HepG2 (cell line): Measurements from ENCODE around the gene ADSS1. TPM values are rescaled to one million over a fixed set of nuclear protein-coding genes. Genes with fewer than 3 reads are reported as not detected.

Experiments used
- ATF4 ChIP-seq, 2 experiments: fragments of 450-650 bp in 1 of 2; sonication (generic) in 1 of 2; formaldehyde crosslinking; IDR thresholded peaks; 2 replicates each; pipeline versions ENCODE4 v1.5.0 to v1.8.0; 2020 to 2022; ENCODE audit warnings: mild to moderate bottlenecking in 1 of 2, missing genetic modification reagents in 1 of 2
- BRD4 ChIP-seq: sonication (generic); formaldehyde crosslinking; IDR thresholded peaks from 2 replicates; pipeline ENCODE4 v1.4.0; 2020; ENCODE audit warnings: missing genetic modification reagents
- FLYWCH1 ChIP-seq: sonication (generic); formaldehyde crosslinking; IDR thresholded peaks from 2 replicates; pipeline ENCODE4 v1.8.1; 2023; ENCODE audit warnings: mild to moderate bottlenecking, missing genetic modification reagents
- FOXM1 ChIP-seq: sonication (generic); formaldehyde crosslinking; IDR thresholded peaks from 2 replicates; pipeline ENCODE4 v1.5.0; 2020; ENCODE audit warnings: missing genetic modification reagents
- GMEB1 ChIP-seq: sonication (generic); formaldehyde crosslinking; IDR thresholded peaks from 2 replicates; pipeline ENCODE4 v1.5.1; 2020; ENCODE audit warnings: missing genetic modification reagents, mild to moderate bottlenecking, borderline replicate concordance
- HNF4A ChIP-seq: sonication (generic); formaldehyde crosslinking; IDR thresholded peaks from 2 replicates; pipeline ENCODE4 v1.4.0; 2020; ENCODE audit warnings: missing genetic modification reagents
- HOXA9 ChIP-seq: sonication (generic); formaldehyde crosslinking; IDR thresholded peaks from 2 replicates; pipeline ENCODE4 v1.8.1; 2022; ENCODE audit warnings: missing genetic modification reagents, mild to moderate bottlenecking, moderate library complexity, borderline replicate concordance
- KAT2B ChIP-seq: fragments of 150-350 bp; IDR thresholded peaks from 2 replicates; pipeline ENCODE4 v1.6.1; 2014; ENCODE audit warnings: low read depth, low read length, borderline replicate concordance
- KLF11 ChIP-seq: IDR thresholded peaks from 2 replicates; pipeline ENCODE4 v1.6.1; 2016; ENCODE audit warnings: missing compliant biosample characterization
- KLF9 ChIP-seq: IDR thresholded peaks from 2 replicates; pipeline ENCODE4 v1.6.1; 2016; ENCODE audit warnings: low read depth
- NPAS2 ChIP-seq: sonication (generic); formaldehyde crosslinking; IDR thresholded peaks from 2 replicates; pipeline ENCODE4 v1.8.0; 2022; ENCODE audit warnings: mild to moderate bottlenecking, missing genetic modification reagents, borderline replicate concordance
- PCBP2 ChIP-seq: fragments of 200-400 bp; formaldehyde crosslinking; optimal IDR thresholded peaks from 2 replicates; pipeline ENCODE3; 2018; ENCODE audit warnings: low read length, low read depth; ENCODE audit not compliant: poor library complexity, severe bottlenecking
- PHF5A ChIP-seq: IDR thresholded peaks from one replicate; pipeline ENCODE4 v1.6.1; 2018; ENCODE audit warnings: low read depth, missing genetic modification reagents; ENCODE audit not compliant: unreplicated experiment
- SP1 ChIP-seq, 2 experiments: fragments of 450-650 bp in 1 of 2; sonication (generic) in 1 of 2; formaldehyde crosslinking in 1 of 2; IDR thresholded peaks; 2 replicates each; pipeline versions ENCODE4 v1.4.0 to v1.6.1; 2016 to 2020; ENCODE audit warnings: missing genetic modification reagents in 1 of 2
- SP5 ChIP-seq: IDR thresholded peaks from 2 replicates; pipeline ENCODE4 v1.6.1; 2016; ENCODE audit warnings: low read depth, borderline replicate concordance
- TSC22D2 ChIP-seq: sonication (generic); formaldehyde crosslinking; IDR thresholded peaks from 2 replicates; pipeline ENCODE4 v1.5.1; 2020; ENCODE audit warnings: missing genetic modification reagents, mild to moderate bottlenecking, borderline replicate concordance
- ZFP90 ChIP-seq: sonication (generic); formaldehyde crosslinking; IDR thresholded peaks from 2 replicates; pipeline ENCODE4 v1.8.0; 2022; ENCODE audit warnings: missing genetic modification reagents, mild to moderate bottlenecking, inconsistent platforms, borderline replicate concordance
- ZFX ChIP-seq: sonication (generic); formaldehyde crosslinking; IDR thresholded peaks from 2 replicates; pipeline ENCODE4 v1.4.0; 2020; ENCODE audit warnings: mild to moderate bottlenecking, low read depth, missing genetic modification reagents, moderate library complexity
- ZNF205 ChIP-seq: IDR thresholded peaks from 2 replicates; pipeline ENCODE4 v1.6.1; 2018; ENCODE audit warnings: missing biosample characterization, missing genetic modification reagents
- ZNF766 ChIP-seq: sonication (generic); formaldehyde crosslinking; IDR thresholded peaks from 2 replicates; pipeline ENCODE4 v1.5.0; 2020; ENCODE audit warnings: missing genetic modification reagents, borderline replicate concordance
- ZSCAN25 ChIP-seq: sonication (generic); formaldehyde crosslinking; IDR thresholded peaks from 2 replicates; pipeline ENCODE4 v1.8.0; 2022; ENCODE audit warnings: mild to moderate bottlenecking, missing genetic modification reagents
- polyA plus RNA-seq, 8 experiments: library from polyadenylated mRNA; depleted of rRNA in 3 of 8; stranded (reverse) in 7 of 8; unstranded in 1 of 8; fragments of >200 nt; fragmentation: Illumina TruSeq in 4 of 8; extraction: Trizol in 4 of 8; gene quantifications; 2 replicates each; pipeline versions ENCODE4 v1.2.1 to v1.2.3, GENCODE V29; 2011 to 2016; ENCODE audit warnings: low read depth in 4 of 8, missing spikeins in 1 of 8, mixed read lengths in 1 of 8; ENCODE audit not compliant: insufficient read depth in 1 of 8
- total RNA-seq, 5 experiments: library from RNA; depleted of rRNA; stranded (reverse); fragments of >200 nt; fragmentation: Illumina TruSeq; extraction: Trizol; gene quantifications; 2 replicates each; pipeline ENCODE4 v1.2.3, GENCODE V29; 2016; ENCODE audit warnings: low read depth in 1 of 5
- TF ChIP-seq, protein P1 (sequence below): sonication (generic); formaldehyde crosslinking; IDR thresholded peaks from 2 replicates; pipeline ENCODE4 v1.4.0; 2020; ENCODE audit warnings: mild to moderate bottlenecking, missing genetic modification reagents, borderline replicate concordance
- TF ChIP-seq, protein P2 (sequence below): sonication (generic); formaldehyde crosslinking; IDR thresholded peaks from 2 replicates; pipeline ENCODE4 v1.8.0; 2022; ENCODE audit warnings: missing genetic modification reagents, mild to moderate bottlenecking, moderate library complexity, borderline replicate concordance

Gene ADSS1
- total and polyA plus RNA-seq, 2 of the 13 experiments (the other 11 are each of a cell fraction or from before 2014, with no cell fraction given) = 1.0 to 36.7 TPM

DNA sequence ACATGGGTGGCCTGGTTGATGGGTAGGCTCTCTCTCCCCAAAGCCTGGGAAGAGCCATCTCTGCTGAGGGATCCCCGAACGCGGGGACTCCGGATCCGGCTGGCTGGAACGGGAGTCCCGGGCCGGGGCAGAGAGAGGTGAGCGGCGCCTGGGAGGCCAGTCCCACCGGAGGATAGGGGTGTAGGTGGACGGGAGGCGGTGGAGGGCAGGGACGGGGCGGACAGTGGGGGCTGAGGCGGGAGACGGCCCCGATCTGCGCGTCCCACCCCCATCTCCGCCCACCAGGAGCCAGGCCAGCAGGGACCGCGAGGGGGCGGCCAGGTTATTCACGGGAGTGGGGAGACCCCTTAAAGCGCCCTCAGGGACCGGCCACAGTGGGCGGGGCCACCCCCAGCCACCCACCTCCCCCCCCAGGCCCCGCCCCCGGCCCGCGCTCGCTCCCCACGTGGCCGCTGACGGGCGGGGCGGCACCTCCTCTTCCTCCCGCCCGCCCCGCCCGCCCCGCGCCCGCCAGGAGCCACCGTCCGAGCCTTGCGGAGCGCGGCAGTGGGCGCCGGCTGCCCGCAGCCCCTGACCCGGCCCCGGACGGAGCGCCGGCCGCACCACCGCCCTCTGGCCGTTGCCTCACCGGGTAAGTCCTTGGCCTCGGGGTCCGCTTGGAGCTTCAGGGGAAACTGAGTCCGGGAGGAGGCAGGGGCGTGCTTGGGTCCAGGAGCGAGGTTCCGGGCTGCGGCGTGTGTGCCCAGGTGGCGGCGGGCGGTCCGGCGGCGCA is 34.7 kb upstream of the ADSS1 start, which contains the start of gene INF2 (continued):
- TF ChIP-seq GMEB1 (CRISPR knock-in tag) (peak; percentile 18; the same call in 1 of the 2 replicates), NPAS2 (CRISPR knock-in tag) (no peak), ZNF205 (CRISPR knock-in tag) (no peak), KLF11 (CRISPR knock-in tag) (0 out of 2 replicates have a peak, but pooled peaks have one; percentile 6), KLF9 (CRISPR knock-in tag) (no peak), ZNF766 (CRISPR knock-in tag) (no peak), HOXA9 (no peak), BRD4 (CRISPR knock-in tag) (peak; percentile 62; the same call in 1 of the 2 replicates), ZFX (CRISPR knock-in tag) (peak; percentile 46), SP5 (peak; percentile 74), ZFP90 (CRISPR knock-in tag) (no peak; the same call in 1 of the 2 replicates), SP1 (IDR thresholded peaks at IDR 0.05) (no peak), SP1 (CRISPR knock-in tag; IDR thresholded peaks at IDR 0.05) (peak; percentile 56; the same call in 1 of the 2 replicates), ATF4 (CRISPR knock-in tag; IDR thresholded peaks at IDR 0.05) (no peak), ZSCAN25 (CRISPR knock-in tag) (peak; percentile 24; the same call in 1 of the 2 replicates), HNF4A (no peak), FLYWCH1 (no peak), KAT2B (no peak), PHF5A (no peak), PCBP2 (no peak), FOXM1 (CRISPR knock-in tag) (no peak), TSC22D2 (no peak)
- TF ChIP-seq, protein P1, sequence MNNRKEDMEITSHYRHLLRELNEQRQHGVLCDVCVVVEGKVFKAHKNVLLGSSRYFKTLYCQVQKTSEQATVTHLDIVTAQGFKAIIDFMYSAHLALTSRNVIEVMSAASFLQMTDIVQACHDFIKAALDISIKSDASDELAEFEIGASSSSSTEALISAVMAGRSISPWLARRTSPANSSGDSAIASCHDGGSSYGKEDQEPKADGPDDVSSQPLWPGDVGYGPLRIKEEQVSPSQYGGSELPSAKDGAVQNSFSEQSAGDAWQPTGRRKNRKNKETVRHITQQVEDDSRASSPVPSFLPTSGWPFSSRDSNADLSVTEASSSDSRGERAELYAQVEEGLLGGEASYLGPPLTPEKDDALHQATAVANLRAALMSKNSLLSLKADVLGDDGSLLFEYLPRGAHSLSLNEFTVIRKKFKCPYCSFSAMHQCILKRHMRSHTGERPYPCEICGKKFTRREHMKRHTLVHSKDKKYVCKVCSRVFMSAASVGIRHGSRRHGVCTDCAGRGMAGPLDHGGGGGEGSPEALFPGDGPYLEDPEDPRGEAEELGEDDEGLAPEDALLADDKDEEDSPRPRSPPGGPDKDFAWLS (CRISPR knock-in tag) = 0 out of 2 replicates have a peak, but pooled peaks have one; percentile 35
- TF ChIP-seq, protein P2, sequence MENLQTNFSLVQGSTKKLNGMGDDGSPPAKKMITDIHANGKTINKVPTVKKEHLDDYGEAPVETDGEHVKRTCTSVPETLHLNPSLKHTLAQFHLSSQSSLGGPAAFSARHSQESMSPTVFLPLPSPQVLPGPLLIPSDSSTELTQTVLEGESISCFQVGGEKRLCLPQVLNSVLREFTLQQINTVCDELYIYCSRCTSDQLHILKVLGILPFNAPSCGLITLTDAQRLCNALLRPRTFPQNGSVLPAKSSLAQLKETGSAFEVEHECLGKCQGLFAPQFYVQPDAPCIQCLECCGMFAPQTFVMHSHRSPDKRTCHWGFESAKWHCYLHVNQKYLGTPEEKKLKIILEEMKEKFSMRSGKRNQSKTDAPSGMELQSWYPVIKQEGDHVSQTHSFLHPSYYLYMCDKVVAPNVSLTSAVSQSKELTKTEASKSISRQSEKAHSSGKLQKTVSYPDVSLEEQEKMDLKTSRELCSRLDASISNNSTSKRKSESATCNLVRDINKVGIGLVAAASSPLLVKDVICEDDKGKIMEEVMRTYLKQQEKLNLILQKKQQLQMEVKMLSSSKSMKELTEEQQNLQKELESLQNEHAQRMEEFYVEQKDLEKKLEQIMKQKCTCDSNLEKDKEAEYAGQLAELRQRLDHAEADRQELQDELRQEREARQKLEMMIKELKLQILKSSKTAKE = no peak
